ENCODE results near the gene ACAP3.

Gene ACAP3

GRCh38 chr1:1314678-1315335 is 7.1 kb upstream of the ACAP3 start:
- DNase-seq (ENCODE audit: extremely low spot score) = no peak
- CTCF ChIA-PET = no interaction called here
- POLR2A ChIA-PET = interaction anchor here (1.1 to 3.3 kb wide), 2 partner anchors 10 to 61 kb away, joined by 4 to 8 read pairs; partner anchors contain the start of gene AURKAIP1
- no peak for TF ChIP-seq HDGF (IDR thresholded peaks at IDR 0.05; ENCODE audit: borderline replicate concordance)
- TF ChIP-seq SP1 (IDR thresholded peaks at IDR 0.05) = no peak
- TF ChIP-seq ARNT (IDR thresholded peaks at IDR 0.05) = no peak
- no peak for TF ChIP-seq FOXM1 (IDR thresholded peaks at IDR 0.05; ENCODE audit: borderline replicate concordance)
- TF ChIP-seq, protein P1, sequence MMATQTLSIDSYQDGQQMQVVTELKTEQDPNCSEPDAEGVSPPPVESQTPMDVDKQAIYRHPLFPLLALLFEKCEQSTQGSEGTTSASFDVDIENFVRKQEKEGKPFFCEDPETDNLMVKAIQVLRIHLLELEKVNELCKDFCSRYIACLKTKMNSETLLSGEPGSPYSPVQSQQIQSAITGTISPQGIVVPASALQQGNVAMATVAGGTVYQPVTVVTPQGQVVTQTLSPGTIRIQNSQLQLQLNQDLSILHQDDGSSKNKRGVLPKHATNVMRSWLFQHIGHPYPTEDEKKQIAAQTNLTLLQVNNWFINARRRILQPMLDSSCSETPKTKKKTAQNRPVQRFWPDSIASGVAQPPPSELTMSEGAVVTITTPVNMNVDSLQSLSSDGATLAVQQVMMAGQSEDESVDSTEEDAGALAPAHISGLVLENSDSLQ (IDR thresholded peaks at IDR 0.05) = no peak
- no peak for TF ChIP-seq LEF1 (IDR thresholded peaks at IDR 0.05; ENCODE audit: borderline replicate concordance)
- TF ChIP-seq SUZ12 (IDR thresholded peaks at IDR 0.05) = no peak
- TF ChIP-seq ELF4 (IDR thresholded peaks at IDR 0.05) = no peak
- TF ChIP-seq L3MBTL2 (conservative IDR thresholded peaks at IDR 0.05) = no peak
- TF ChIP-seq TARDBP (IDR thresholded peaks at IDR 0.05) = no peak

DNA sequence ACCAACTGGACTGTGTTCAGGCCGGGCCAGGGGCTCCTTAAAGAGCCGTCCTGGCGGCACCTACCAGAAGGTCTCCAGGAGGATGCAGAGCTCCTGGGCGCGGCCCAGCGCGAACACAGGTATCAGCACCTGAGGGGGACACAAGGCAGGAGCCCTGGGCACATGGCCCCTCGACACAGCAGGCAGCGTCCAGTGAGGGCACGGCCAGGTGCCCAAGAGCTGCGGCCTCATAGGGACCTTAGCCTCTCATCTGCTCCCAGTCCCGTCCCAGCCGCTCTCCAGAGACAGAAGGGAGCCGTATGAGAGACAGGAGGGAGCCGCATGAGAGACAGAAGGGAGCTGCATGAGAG is 6.5 kb upstream of the ACAP3 start:
- TF ChIP-seq FOXM1 (IDR thresholded peaks at IDR 0.05; ENCODE audit: borderline replicate concordance) (no peak), LEF1 (IDR thresholded peaks at IDR 0.05; ENCODE audit: borderline replicate concordance) (no peak), CTBP1 (IDR thresholded peaks at IDR 0.05; ENCODE audit: borderline replicate concordance) (no peak), SUZ12 (IDR thresholded peaks at IDR 0.05) (no peak)
- POLR2A ChIA-PET = interaction anchor here (1.1 to 3.3 kb wide), 2 partner anchors 9 to 61 kb away, joined by 4 to 8 read pairs; partner anchors contain the start of gene AURKAIP1

GRCh38 chr1:1313500-1314236 is 5.9 kb upstream of the ACAP3 start:
- POLR2A ChIA-PET = interaction anchor here (3.3 kb wide), 1 partner anchor 9 kb away, joined by 8 read pairs; no protein-coding TSS in a partner anchor
- no peak for DNase-seq (ENCODE audit: extremely low spot score)
- TF ChIP-seq BHLHE40 (IDR thresholded peaks at IDR 0.05; ENCODE audit: borderline replicate concordance) = no peak
- CTCF ChIA-PET = no interaction called here

More for the DNA sequence above, 6.5 kb upstream of the ACAP3 start:
- CTCF ChIA-PET = no interaction called here
- DNase-seq (ENCODE audit: extremely low spot score) = no peak

DNA sequence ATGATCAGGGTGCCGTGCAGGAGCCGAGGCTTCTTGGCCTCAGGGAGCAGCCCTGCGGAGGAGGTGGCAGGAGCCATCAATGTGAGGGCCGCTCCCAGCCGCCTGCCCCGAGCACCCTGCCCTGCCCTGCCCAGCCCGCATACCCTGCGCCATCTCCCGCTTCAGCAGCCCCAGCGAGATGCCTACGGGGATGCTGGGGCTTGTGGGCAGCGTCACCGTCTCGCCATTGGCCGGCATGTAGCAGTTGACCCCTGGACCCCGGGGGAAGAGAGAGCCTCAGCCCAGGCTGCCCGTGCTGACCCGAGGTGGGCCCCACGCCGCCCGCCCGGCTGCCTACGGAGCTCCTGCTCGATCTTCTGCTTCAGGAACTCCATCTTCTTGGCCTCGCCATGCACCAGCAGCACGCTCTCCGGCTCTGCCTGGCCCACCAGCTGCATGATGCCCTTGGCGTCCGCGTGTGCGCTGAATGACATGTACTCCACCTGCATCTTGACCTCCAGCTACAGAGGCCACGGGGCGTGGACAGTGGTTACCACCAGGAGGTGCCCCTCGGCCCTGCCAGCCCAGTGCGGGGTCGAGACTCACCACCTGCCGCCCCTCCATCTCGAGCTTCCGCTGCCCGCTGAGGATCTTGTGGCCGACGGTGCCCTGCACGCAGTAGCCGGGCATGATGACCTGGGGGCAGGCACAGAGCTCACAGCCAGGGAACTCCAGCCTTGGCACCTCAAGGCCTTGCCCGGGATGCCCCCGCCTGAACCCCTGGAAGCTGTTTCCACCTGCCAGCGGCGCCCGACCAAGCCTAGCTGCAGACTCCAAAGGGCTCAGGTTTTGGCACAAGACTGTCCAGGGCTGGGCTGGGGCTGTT is 5.0 kb upstream of the ACAP3 start:
- TF ChIP-seq ELF4 (IDR thresholded peaks at IDR 0.05) (no peak), BHLHE40 (IDR thresholded peaks at IDR 0.05; ENCODE audit: borderline replicate concordance) (no peak), HDGF (IDR thresholded peaks at IDR 0.05; ENCODE audit: borderline replicate concordance) (no peak)
- TF ChIP-seq, protein P1 (IDR thresholded peaks at IDR 0.05) = no peak
- no peak for DNase-seq (ENCODE audit: extremely low spot score)
- ChIA-PET POLR2A (no interaction called here), CTCF (no interaction called here)

- POLR2A ChIA-PET = interaction anchor here (1.3 kb wide), 1 partner anchor 36 kb away, joined by 4 read pairs; no protein-coding TSS in a partner anchor
- TF ChIP-seq TARDBP (IDR thresholded peaks at IDR 0.05) = no peak
- no peak for TF ChIP-seq CTBP1 (IDR thresholded peaks at IDR 0.05; ENCODE audit: borderline replicate concordance)
- TF ChIP-seq HDGF (IDR thresholded peaks at IDR 0.05; ENCODE audit: borderline replicate concordance) = no peak
- no peak for TF ChIP-seq ARNT (IDR thresholded peaks at IDR 0.05)
- TF ChIP-seq NFRKB (IDR thresholded peaks at IDR 0.05) = no peak
- no peak for TF ChIP-seq SUZ12 (IDR thresholded peaks at IDR 0.05)
- TF ChIP-seq LEF1 (IDR thresholded peaks at IDR 0.05; ENCODE audit: borderline replicate concordance) = no peak
- TF ChIP-seq BHLHE40 (IDR thresholded peaks at IDR 0.05; ENCODE audit: borderline replicate concordance) = no peak
- TF ChIP-seq L3MBTL2 (conservative IDR thresholded peaks at IDR 0.05) = no peak
- TF ChIP-seq ZNF384 (IDR thresholded peaks at IDR 0.05) = no peak
- no peak for TF ChIP-seq FOXK2 (IDR thresholded peaks at IDR 0.05)
- TF ChIP-seq SP1 (IDR thresholded peaks at IDR 0.05) = no peak
- TF ChIP-seq FOXA1 (IDR thresholded peaks at IDR 0.05) = no peak
- TF ChIP-seq, protein P1 (IDR thresholded peaks at IDR 0.05) = no peak
- no peak for TF ChIP-seq FOXM1 (IDR thresholded peaks at IDR 0.05; ENCODE audit: borderline replicate concordance)
- CTCF ChIA-PET = no interaction called here
- DNase-seq (ENCODE audit: extremely low spot score) = no peak
Measured at GRCh38 chr1:1311107-1312104, 3.7 kb upstream of the ACAP3 start.

All from HEK293T (cell line).